HEK293T (cell line): ENCODE measurements around the gene ARPC4.

Experiments
- ARNT ChIP-seq: fragments of 450-650 bp; IDR thresholded peaks from 2 replicates; pipeline ENCODE4 v1.6.1; 2017; ENCODE audit warnings: mild to moderate bottlenecking
- FOXK2 ChIP-seq: fragments of 450-650 bp; IDR thresholded peaks from 2 replicates; pipeline ENCODE4 v1.6.1; 2016; ENCODE audit warnings: mild to moderate bottlenecking
- FOXM1 ChIP-seq: fragments of 450-650 bp; IDR thresholded peaks from 2 replicates; pipeline ENCODE4 v1.6.1; 2017; ENCODE audit warnings: mild to moderate bottlenecking, borderline replicate concordance
- SP1 ChIP-seq: fragments of 450-650 bp; IDR thresholded peaks from 2 replicates; pipeline ENCODE4 v1.6.1; 2017
- TARDBP ChIP-seq: fragments of 450-650 bp; IDR thresholded peaks from 2 replicates; pipeline ENCODE4 v1.6.1; 2016
- ZNF384 ChIP-seq: fragments of 450-650 bp; IDR thresholded peaks from 2 replicates; pipeline ENCODE4 v1.6.1; 2016
- TF ChIP-seq, protein P1 (sequence below): fragments of 450-650 bp; IDR thresholded peaks from 2 replicates; pipeline ENCODE4 v1.6.1; 2016

DNA sequence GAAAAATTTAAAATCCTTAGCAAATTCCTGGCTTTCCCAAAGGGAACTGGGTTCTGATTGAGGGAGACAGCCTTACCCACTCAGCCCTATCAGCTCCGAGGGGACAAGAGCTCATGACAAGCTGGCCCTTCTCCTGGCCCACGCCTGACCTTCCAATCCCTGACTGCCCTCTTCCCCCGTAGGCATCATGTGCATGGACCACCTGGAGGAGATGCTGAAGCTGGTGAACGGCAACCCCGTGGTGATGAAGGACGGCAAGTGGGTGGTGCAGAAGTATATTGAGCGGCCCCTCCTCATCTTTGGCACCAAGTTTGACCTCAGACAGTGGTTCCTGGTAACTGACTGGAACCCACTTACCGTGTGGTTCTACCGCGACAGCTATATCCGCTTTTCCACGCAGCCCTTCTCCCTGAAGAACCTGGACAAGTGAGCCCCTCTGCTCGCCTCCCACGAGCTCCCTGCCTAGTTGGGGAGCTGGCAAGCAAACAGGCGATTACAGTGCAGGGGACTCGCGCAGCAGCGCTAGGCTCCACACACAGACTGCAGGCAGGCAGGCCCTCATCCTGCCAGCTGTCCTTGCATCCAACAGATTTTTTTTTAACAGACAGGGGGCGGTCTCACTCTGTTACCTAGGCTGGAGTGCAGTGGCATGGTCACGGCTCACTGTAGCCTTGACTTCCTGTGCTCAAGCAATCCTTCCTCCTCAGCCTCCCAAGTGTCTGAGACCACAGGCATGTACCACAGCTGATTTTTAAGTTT is 34.1 kb downstream of the ARPC4 start:
- TF ChIP-seq ZNF384 (no peak), ARNT (no peak), FOXK2 (no peak), TARDBP (no peak), SP1 (no peak), FOXM1 (no peak)
- TF ChIP-seq, protein P1, sequence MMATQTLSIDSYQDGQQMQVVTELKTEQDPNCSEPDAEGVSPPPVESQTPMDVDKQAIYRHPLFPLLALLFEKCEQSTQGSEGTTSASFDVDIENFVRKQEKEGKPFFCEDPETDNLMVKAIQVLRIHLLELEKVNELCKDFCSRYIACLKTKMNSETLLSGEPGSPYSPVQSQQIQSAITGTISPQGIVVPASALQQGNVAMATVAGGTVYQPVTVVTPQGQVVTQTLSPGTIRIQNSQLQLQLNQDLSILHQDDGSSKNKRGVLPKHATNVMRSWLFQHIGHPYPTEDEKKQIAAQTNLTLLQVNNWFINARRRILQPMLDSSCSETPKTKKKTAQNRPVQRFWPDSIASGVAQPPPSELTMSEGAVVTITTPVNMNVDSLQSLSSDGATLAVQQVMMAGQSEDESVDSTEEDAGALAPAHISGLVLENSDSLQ = no peak
